IPS DF 6.9 (cell line): Measurements from ENCODE around the gene PICALM.

ENCODE experiments used
- DNase-seq: peaks from one replicate; pipeline ENCODE4 v3.0.0-alpha.2; 2013; ENCODE audit warnings: low read depth, low spot score
- H3K27ac ChIP-seq: one replicate; pipeline ENCODE4 v1.5.1; 2013; ENCODE audit warnings: low read length, control low read depth
- H3K27me3 ChIP-seq: 2 replicates; pipeline ENCODE4 v1.6.1; 2013; ENCODE audit warnings: mild to moderate bottlenecking, low read length; ENCODE audit not compliant: control insufficient read depth, insufficient read depth
- H3K36me3 ChIP-seq: 2 replicates; pipeline ENCODE4 v1.6.1; 2013; ENCODE audit warnings: low read length; ENCODE audit not compliant: control insufficient read depth, insufficient read depth
- H3K4me1 ChIP-seq: 2 replicates; pipeline ENCODE4 v1.6.1; 2013; ENCODE audit warnings: low read length; ENCODE audit not compliant: control insufficient read depth, insufficient read depth
- H3K4me3 ChIP-seq: 2 replicates; pipeline ENCODE4 v1.5.1; 2013; ENCODE audit warnings: mild to moderate bottlenecking, low read length
- H3K9me3 ChIP-seq: 2 replicates; pipeline ENCODE4 v1.6.1; 2013; ENCODE audit warnings: low read length, inconsistent platforms; ENCODE audit not compliant: control insufficient read depth, insufficient read depth
- WGBS: extraction: QIAGEN DNeasy Blood & Tissue Kit; methylation state at CpG from one replicate; pipeline ENCODE4 v1.1.7; 2013; ENCODE audit warnings: mixed read lengths, missing lambda C conversion rate; ENCODE audit not compliant: insufficient read length, insufficient coverage; 5-methylcytosine and 5-hydroxymethylcytosine counted together

The PICALM gene

DNA sequence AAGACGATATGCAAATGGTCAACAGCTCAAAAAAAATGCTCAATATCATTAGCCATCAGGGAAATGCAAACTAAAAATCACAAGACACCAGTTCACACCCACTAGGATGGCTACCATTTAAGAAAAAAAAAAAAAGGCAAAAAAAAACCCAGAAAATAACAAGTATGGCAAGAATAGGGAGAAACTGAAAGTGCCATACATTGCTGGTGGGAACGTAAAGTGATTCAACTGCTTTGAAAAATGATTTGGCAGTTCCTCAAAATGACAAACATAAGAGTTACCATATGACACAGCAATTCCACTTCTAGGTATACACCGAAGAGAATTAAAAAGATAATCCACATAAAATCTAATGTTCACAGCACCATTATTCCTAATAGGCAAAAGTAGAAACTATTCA lies 47.5 kb downstream of the PICALM start:
- Histone ChIP-seq H3K36me3 (no peaks in the 10 kb centered on the region), H3K9me3 (no peaks in the 10 kb centered on the region), H3K4me3 (no peak overlapping the region), H3K27ac (no peak overlapping the region), H3K4me1 (no peaks in the 10 kb centered on the region), H3K27me3 (no peaks in the 10 kb centered on the region)
- no peak for DNase-seq
- WGBS, result no CpG with 5 or more reads among the region's 3 CpGs

DNA sequence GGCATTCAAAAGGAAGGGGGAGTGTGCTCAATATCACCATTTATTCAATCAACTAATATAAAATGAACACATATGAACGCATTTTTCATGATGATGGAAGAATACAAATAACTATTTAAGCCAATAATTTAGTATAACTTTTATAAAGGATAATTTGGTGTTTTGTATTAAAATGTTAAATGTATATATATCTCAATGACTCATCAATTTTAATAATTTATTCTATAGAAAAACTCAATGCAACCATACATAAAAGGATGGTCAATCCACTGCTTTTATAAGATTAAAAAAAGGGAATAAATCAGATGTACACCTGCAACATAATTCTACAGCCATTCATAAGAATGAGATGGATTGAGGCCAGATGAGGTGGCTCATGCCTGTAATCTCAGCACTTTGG lies 50.6 kb downstream of the PICALM start:
- Histone ChIP-seq H3K27ac (no peak overlapping the region), H3K27me3 (no peaks in the 10 kb centered on the region), H3K9me3 (no peaks in the 10 kb centered on the region), H3K36me3 (no peaks in the 10 kb centered on the region), H3K4me3 (no peak overlapping the region), H3K4me1 (no peaks in the 10 kb centered on the region)
- 100% methylated on average over 1 of the region's 1 CpG for WGBS
- no peak for DNase-seq

DNA sequence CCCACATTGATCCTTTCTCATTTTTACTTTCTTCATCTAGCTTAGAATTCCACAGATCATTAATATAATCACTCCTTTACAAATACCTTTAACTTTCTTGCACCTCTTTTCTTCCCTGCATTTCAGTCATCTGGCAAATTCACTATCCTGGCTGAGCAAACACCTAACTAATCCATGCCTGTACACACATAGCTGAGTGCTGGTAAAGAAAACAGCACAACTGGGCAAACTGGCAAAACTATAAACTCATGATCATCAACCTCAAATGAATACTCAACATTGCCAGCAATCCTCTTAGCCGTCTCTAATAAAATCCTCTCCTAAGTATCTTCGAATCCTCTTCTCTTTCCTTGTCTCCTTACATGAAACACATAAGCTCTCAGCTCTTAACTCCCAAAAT lies 52.4 kb downstream of the PICALM start:
- no CpG with 5 or more reads among the region's 2 CpGs for WGBS
- Histone ChIP-seq H3K27ac (no peak overlapping the region), H3K4me3 (no peak overlapping the region), H3K9me3 (no peaks in the 10 kb centered on the region), H3K4me1 (no peaks in the 10 kb centered on the region), H3K36me3 (no peaks in the 10 kb centered on the region), H3K27me3 (no peaks in the 10 kb centered on the region)
- DNase-seq, result no peak

DNA sequence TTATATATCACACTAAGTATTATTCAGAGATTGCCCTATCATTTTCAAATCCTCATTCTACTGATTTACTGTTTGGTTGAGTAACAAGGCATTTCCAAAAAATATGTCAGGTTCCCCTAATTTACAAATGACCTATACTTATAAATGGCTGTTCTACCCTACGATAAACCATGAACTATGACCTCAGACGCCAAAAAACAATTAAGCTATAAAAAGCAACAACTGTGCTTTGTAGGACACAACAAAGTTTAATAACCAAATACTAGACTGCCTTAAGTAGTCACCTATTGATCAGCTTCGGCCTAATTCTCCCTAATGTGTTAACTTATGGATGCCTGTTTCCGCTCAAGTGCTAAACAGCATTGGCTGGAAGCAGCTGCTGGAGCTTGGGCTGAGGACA lies 53.2 kb downstream of the PICALM start:
- Histone ChIP-seq H3K27ac (no peak overlapping the region), H3K9me3 (no peaks in the 10 kb centered on the region), H3K36me3 (no peaks in the 10 kb centered on the region), H3K27me3 (no peaks in the 10 kb centered on the region), H3K4me1 (no peaks in the 10 kb centered on the region), H3K4me3 (no peak overlapping the region)
- DNase-seq, result no peak
- WGBS, result no CpG with 5 or more reads among the region's 4 CpGs

- H3K36me3 ChIP-seq, result no peaks in the 10 kb centered on the region
- no peak overlapping the region for H3K27ac ChIP-seq
- WGBS, result no CpG with 5 or more reads among the region's 2 CpGs
- H3K4me1 ChIP-seq, result no peaks in the 10 kb centered on the region
- no peaks in the 10 kb centered on the region for H3K27me3 ChIP-seq
- H3K9me3 ChIP-seq, result no peaks in the 10 kb centered on the region
- H3K4me3 ChIP-seq, result no peak overlapping the region
- DNase-seq, result no peak
These were observed 54.7 kb downstream of the PICALM start for GRCh38 chr11:86014221-86014620.

DNA sequence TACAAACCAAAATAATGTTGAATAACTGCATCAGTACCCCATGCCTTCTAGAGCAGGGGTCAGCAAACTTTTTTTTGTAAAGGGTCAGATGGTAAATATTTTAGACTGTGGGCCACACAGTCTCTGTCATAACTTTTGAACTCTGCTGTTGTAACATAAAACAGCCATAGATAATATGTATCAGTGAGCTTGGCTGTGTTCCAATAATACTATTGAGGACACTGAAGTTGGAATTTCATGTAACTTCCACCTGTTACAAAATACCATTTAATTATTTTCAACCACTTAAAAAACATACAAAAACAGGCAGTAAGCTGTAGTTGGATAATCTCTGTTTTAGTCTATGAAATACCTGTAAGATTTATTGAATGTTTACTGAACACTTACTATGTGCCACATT lies 55.2 kb downstream of the PICALM start:
- no peak overlapping the region for H3K4me3 ChIP-seq

DNA sequence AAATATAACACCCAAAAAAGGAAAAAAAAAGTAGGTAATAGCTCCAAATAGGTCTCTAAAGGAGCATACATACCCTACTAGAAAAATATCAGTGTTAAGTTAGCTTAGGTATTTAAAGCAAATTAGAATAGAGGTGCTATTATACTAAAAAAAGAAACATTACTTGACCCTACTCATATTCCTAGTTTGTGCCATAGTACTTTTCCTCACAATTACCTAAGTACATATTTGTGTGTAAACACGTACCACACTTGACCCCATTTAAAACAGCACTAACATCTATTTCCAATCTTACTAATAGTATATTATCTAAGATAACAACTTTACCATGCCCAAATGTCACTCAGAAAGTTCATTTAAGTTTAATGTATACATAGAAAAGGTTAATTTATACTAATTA lies 57.7 kb downstream of the PICALM start:
- Histone ChIP-seq H3K9me3 (no peaks in the 10 kb centered on the region), H3K27me3 (no peaks in the 10 kb centered on the region), H3K36me3 (no peaks in the 10 kb centered on the region), H3K4me1 (no peaks in the 10 kb centered on the region), H3K27ac (no peak overlapping the region), H3K4me3 (no peak overlapping the region)
- no peak for DNase-seq
- WGBS, result no CpG with 5 or more reads among the region's 1 CpG

More for the DNA sequence above, 55.2 kb downstream of the PICALM start:
- H3K27ac ChIP-seq, result no peak overlapping the region
- no peaks in the 10 kb centered on the region for H3K27me3 ChIP-seq
- no peak for DNase-seq
- no peaks in the 10 kb centered on the region for H3K4me1 ChIP-seq
- no peaks in the 10 kb centered on the region for H3K9me3 ChIP-seq
- no peaks in the 10 kb centered on the region for H3K36me3 ChIP-seq

GRCh38 chr11:86003654-86004053 lies 65.2 kb downstream of the PICALM start:
- no CpG with 5 or more reads among the region's 2 CpGs for WGBS
- Histone ChIP-seq H3K27ac (no peak overlapping the region), H3K27me3 (no peaks in the 10 kb centered on the region), H3K36me3 (peaks cover 7% of the 10 kb centered on the region; the same call in 1 of the 2 replicates), H3K4me1 (no peaks in the 10 kb centered on the region), H3K9me3 (no peaks in the 10 kb centered on the region), H3K4me3 (no peak overlapping the region)
- no peak for DNase-seq

DNA sequence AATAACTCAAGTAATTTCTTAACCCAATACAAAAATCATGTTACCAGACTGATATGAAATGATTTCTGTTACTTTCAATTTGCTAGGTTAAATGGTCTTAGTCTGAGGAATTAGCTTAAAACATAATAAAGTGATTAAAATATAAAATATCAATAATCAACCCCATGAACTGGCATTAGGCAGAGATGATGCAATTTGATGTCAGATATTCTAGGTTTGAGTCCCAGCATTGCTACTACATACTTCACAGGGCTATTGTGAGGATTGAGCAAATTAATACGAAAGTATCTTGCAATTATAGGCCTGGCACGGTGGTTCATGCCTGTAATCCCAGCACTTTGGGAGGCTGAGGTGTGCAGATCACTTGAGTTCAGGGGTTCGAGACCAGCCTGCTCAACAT lies 66.5 kb downstream of the PICALM start:
- no CpG with 5 or more reads among the region's 3 CpGs for WGBS
- no peaks in the 10 kb centered on the region for H3K27me3 ChIP-seq
- H3K27ac ChIP-seq, result no peak overlapping the region
- no peak overlapping the region for H3K4me3 ChIP-seq
- H3K36me3 ChIP-seq, result peaks cover 7% of the 10 kb centered on the region; the same call in 1 of the 2 replicates
- no peak for DNase-seq
- H3K9me3 ChIP-seq, result no peaks in the 10 kb centered on the region
- H3K4me1 ChIP-seq, result no peaks in the 10 kb centered on the region

DNA sequence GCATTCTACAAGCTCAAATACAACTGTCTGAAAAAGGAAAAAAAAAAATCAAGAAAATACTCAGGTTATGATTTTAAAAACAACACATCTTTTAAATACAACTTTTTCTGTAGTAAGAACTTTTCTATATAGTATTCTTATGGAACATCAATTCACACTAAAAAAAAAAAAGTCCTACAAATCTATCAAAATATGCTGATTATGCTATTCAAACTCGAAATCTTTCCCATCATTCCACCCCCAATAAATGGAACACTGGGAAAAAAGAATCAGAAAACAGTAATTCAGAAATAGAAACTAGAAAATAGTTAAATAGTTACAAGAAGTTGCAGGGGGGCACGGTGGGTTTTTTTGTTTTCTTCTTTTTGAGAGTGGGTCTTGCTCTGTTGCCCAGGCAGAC lies 77.4 kb downstream of the PICALM start:
- DNase-seq, result no peak
- no peak overlapping the region for H3K4me3 ChIP-seq
- H3K27me3 ChIP-seq, result no peaks in the 10 kb centered on the region
- no peak overlapping the region for H3K27ac ChIP-seq
- no peaks in the 10 kb centered on the region for H3K4me1 ChIP-seq
- H3K9me3 ChIP-seq, result no peaks in the 10 kb centered on the region
- 100% methylated on average over 1 of the region's 2 CpGs for WGBS
- no peaks in the 10 kb centered on the region for H3K36me3 ChIP-seq

DNA sequence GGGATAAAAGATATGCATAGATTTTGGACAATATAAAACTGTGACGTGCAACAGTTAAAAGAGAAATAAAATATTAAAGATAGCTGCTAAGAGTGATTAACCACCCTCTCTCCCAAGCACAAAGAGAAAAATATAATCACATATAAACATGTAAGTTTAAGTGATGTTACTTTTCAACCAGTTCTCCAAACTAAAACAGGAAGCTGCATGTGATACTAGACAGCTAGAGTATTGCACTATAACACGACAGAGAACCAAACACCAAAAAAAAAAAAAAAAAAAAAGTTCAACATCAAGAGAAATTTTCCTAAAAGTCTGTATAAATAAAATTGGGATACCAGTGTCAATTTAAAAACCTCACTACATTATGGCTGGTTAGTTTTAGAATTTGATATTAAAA lies 79.1 kb downstream of the PICALM start:
- WGBS, result no CpG with 5 or more reads among the region's 2 CpGs
- no peaks in the 10 kb centered on the region for H3K9me3 ChIP-seq
- no peak overlapping the region for H3K4me3 ChIP-seq
- H3K27ac ChIP-seq, result no peak overlapping the region
- no peaks in the 10 kb centered on the region for H3K27me3 ChIP-seq
- no peaks in the 10 kb centered on the region for H3K4me1 ChIP-seq
- no peaks in the 10 kb centered on the region for H3K36me3 ChIP-seq
- DNase-seq, result no peak
